Activated CD4-positive, alpha-beta T cell treated with anti-CD3 and anti-CD28 coated beads, Interleukin-10, Interleukin-2, amounts not matched to agents 100 ng/mL and 50 ng/mL, durations not matched to agents 16 hours and 8 hours (primary cell): ENCODE results near the gene WNK2.
"Not testable (repeated sequence)": the region's sequence is repeated elsewhere in the genome, so short reads cannot be mapped to it uniquely, and the experiment has no call there.

ENCODE experiments used
- DNase-seq: peaks from one replicate; pipeline ENCODE4 v3.0.0-alpha.2; 2020

The WNK2 gene

DNA sequence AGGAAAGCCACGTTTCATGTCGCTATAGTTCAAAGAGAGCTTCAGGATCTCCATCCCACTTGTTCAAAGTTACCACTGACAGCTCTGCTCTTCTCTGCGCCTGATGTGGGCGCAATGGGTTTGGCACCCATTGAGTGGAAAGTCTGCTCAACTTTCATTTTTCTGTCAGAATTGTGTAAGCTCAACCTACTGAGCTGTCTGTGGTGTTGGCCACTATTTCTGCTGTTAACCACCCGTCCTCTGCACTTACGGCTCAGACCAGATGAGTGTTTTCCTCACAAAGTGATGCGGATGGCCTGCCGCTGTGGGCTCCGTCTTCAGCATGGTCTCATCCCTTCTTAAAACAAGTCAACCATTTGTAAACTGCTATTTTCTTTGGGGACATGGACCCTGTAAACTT lies 131.2 kb downstream of the WNK2 start:
- DNase-seq: no peak

- no peak for DNase-seq
These were observed 132.0 kb downstream of the WNK2 start for GRCh38 chr9:93315960-93316359.

DNA sequence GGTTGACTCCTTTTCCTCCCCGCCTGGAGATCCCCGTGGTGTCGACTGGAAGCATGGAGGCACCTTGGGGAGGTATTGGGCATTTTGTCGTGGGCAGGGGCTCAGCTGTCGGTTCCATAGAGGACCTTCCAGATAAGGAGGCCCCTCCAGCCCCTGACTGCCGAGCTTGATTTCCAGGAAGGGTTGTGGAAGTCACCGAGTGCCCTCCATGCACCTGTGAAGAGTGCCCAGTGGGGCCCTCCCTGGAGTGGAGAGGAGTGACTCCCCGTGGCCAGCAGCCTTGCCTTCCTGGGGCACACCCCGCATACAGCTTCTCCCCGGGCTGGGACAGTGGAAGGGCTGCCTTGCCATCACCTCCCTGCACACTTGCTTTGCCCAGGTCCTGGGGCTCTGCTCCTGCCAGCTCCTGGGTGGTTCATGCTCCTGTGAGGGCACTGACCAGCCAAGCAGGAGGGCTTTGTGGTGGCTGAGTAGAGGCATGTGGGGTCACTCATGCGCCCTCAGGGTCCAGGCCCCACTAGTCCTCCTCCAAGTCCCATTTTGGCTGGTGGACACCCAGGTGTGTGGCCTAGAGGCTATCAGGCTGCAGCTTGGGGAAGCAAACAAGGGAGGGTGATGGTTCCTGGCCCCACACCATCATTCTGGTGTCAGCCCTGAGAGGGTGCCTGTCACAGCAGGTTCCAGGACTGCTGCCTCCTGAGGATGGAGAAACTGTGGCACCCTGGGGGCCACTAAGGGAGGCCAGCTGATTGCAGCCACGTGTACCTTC lies 133.0 kb downstream of the WNK2 start:
- DNase-seq: no peak

- DNase-seq: no peak
These were observed 133.7 kb downstream of the WNK2 start for GRCh38 chr9:93317495-93318094.

DNA sequence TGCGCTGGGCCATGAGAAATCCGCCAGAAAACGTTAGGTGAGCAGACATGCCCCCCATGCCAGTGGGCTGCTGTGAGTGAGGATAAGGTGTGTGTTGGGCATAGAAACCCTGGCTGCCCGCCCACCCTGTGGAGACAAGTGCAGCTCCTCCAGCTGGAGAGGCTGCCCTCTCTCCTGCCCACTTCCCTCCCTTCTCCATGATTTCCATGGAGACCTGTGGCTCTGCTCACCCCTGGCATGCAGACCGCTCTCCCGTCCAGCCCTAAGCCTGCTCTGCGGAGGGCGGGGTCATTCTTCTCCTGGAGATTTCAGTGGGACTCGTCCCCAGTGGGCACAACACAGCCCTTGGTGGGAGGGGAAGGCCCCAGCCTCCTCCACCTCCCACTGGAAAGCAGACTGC lies 134.5 kb downstream of the WNK2 start:
- no peak for DNase-seq

DNA sequence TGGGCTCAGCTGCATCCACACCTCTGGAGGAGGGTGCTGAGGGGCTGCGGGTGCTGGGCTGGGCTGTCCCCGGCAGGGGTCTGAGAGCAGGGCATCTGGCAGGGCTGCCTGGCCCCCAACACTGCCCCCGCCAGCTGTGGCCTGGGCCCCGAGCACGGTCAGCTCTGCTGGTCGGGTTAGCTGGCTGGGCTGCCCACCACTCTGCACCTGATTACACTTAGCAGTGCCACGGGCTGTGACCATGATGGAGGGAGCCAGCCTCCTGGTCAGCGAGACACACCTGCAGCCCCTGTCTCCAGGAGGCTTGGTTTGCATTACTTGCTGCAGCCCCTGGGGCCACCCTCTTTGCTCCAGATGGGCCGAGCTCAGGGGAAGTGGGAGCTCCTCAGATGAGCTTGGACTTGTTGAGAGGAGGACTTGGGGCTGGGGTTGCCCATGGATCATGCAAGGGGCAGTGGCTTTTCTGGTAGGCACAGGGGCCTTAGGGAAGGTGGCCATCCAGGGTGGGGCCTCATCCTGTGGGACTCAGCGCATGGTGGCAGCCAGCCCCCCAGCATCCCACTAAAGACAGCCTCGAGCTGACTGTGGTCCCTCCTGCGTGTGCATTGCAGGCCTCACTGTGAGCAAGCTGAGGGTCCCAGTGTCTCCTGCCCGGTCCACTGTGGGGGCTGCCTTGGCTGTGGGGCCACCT lies 135.5 kb downstream of the WNK2 start:
- DNase-seq: no peak

- DNase-seq: no peak
These were observed 136.1 kb downstream of the WNK2 start for GRCh38 chr9:93319992-93320500.

- no peak for DNase-seq
These were observed 136.8 kb downstream of the WNK2 start for GRCh38 chr9:93320591-93321219.

GRCh38 chr9:93321220-93321610 lies 137.3 kb downstream of the WNK2 start:
- DNase-seq: no peak

DNA sequence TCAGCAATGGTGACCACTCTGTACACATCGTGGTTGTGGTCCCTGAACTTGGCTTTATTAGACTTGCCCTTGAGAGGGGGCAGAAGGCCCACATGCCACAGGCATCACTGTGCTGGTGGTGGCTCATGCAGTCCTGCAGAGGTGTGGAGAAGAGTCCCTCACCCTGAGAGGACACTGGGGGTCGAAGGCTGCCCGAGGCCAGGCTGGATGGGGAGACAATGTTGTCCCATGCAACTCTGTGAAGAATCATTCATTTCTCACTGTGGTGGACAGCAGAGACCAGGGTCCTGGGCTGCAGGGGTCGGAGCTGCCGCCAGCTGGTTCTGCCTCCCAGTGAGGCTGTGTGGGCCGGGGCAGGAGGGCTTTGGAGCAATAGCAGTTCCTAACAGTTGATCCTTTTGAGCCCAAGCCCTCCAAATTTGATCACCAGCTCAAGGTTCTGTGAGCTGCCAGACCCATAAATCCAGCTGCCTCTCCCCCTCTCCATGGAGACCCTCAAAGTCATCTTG lies 139.6 kb downstream of the WNK2 start:
- not testable (repeated sequence) for DNase-seq

DNA sequence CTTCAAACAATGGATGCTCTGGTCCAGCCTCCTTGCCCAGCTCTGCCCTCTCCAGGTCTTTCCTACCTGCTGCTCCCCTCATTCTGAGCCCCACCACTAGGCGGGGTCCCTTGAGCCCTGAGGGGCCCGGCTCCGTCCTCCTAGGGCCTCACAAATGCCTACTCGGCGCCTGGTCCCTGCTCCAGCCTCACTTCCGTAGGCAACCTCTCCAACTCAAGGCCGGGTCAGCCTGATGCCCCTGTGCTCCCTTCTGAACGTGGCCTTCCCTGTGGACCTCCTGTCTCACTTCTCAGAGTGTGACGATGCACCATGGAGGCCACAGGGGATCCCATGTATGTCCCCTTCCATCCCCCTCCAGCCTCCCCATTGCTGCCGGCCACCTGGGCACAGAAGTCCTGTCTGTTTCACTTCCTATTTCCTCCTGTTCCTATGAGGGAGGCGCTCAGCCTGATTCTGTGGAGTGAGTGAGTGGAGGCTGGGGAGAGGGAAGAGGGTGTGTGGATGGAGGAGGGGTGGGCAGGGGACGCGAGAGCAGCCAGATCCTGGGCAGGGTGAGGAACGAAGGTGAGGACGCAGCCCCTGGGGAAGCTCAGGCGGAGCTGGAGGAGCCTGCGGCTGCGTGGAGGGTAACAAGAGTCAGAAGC lies 140.4 kb downstream of the WNK2 start:
- DNase-seq: no peak

DNA sequence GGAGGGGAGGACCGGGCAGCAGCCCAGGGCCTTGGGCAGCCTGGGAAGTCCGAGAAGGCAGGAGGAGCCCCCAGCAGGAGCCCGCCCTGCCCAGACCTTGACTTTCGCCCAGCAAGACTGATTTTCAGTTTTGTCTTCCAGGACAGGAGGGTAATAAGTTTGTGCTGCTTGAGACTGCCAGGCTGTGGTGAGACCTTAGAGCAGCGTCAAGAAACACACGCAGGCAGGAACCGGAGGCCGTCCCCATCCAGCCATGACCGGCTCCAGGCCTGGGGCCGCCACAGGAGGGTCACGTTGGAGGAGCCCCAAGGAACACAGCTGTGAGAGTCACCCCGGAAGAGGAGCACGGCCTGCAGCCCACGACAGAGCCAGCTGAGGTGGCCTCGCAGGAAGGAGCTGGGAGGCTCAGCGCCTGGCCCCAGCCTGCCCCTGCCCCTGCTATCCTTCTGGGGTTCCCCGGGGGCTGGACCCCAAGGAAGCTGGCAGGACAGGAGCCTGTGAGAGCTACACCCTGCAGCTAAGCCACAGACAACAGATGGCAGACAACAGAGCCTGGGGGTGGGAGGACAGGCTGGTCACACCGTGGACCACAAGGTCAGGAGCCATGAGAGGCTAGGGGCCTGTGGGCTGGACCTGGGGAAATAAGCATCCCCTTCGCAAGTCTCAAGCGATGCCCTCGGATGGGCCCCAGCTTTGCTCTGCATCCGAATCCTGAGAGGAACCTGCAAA lies 141.5 kb downstream of the WNK2 start:
- DNase-seq: no peak

- no peak for DNase-seq
These were observed 142.1 kb downstream of the WNK2 start for GRCh38 chr9:93326056-93326455.

GRCh38 chr9:93326654-93327053 lies 142.7 kb downstream of the WNK2 start:
- DNase-seq: no peak

DNA sequence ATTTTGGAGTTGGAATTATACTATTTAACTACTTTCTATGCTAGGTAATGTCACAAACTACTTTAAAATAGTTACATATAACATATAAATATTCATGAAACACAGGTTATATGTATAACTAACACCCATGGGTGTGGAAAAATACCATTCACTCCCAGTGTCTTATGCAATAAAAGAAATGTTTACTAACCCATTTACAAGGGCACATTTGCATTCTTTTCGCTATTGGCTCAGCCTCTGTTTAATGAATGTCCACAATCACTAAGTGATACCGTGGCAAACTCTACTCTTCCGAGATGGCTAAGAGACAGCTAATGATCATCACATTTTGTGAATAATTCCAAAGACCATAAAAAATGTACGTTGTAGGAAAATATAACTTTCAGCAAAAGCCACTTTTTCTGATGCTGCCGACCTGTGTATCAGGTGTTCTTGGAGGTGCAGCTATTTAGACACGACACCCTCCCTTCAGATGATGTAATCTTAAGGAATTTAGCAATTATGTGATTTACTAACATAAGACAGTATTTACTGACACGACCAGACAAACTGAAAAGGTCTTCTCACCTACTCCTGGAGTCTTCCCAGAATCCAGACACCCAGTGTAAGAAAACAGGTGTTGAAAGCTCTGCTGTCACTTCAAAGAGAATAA lies 145.8 kb downstream of the WNK2 start:
- no peak for DNase-seq

- DNase-seq: no peak
These were observed 148.4 kb downstream of the WNK2 start for GRCh38 chr9:93332317-93332716.

DNA sequence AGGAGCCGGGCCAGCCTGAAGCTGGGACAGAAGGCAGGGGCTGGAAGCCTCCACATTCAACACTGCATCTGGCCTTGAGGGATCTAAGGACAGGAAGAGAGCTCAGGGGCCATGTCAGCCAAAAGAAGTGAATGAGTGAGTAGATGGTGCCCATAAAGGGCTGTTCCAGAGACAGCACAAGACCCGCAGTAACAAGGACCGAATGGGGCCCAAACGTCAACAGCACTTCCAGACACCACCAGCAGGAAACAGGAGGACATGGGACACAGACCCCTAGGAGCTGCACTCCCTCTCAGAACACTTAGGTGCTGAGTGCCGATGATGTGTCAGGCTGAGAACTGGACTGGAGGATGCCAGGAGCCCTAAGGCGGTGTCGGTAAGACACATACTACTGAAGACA lies 152.8 kb downstream of the WNK2 start:
- no peak for DNase-seq

- DNase-seq: not testable (repeated sequence)
These were observed 154.3 kb downstream of the WNK2 start for GRCh38 chr9:93338196-93338595.

GRCh38 chr9:93340091-93340490 lies 156.2 kb downstream of the WNK2 start:
- no peak for DNase-seq

- not testable (repeated sequence) for DNase-seq
These were observed 157.9 kb downstream of the WNK2 start for GRCh38 chr9:93341820-93342219.

DNA sequence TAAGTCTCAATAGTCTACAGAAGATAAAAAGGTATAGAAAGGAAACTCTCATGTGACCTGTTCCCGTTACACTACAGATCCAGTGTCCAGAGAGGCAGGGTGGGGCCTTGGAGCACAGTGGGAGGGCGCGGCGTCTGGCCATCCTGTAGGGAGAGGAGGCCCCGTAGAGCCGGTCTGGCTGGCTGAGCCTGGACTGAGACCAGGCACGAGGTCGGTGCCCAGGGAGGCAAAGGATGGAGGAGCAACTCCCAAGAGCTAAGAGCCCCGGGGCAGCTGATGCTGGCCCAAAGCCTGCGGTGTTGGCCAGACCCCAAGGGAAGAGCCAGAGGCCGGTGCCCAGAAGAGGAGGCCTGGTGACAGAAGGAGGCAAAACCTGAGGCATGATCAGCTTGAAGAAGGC lies 158.5 kb downstream of the WNK2 start:
- DNase-seq: not testable (repeated sequence)
